ENCODE data around the gene MEIKIN. TPM values are rescaled to one million over a fixed set of nuclear protein-coding genes. Genes with fewer than 3 reads are reported as not detected.

The MEIKIN gene
- polyA plus RNA-seq, 1 donor (not counting 4 experiments of a cell fraction or from before 2014, with no cell fraction given) = not detected

DNA sequence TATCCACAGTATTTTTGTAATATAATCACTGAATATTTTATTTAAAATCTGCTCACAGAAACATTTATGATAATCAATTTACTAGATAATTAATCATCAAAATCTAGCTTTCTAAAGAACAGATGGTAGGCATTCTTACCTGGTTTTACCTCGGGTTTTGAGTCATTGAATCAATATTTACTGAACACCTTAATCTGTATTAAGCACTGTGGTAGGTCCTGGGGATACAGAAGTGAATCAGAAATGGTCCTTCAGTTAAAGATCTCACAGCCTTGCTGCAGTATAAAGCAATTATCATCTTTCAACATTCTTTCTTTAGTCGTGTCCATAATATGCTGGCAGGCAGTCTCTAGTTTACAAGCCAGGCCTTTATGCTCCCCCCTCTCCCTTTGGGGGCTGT lies 2.0 kb upstream of the MEIKIN start:
- Histone ChIP-seq H3K79me2 (ENCODE audit: control insufficient read depth, insufficient read depth, low read length) (no peaks in the 10 kb centered on the region), H3K36me3 (ENCODE audit: control insufficient read depth in 2 of 2, extremely low read depth in 1 of 2, insufficient read depth in 2 of 2, low read length in 2 of 2) (no peaks in the 10 kb centered on the region), H3K4me2 (ENCODE audit: control insufficient read depth, extremely low read depth, insufficient read depth, low read depth, low read length) (no peak overlapping the region), H3K27me3 (ENCODE audit: control insufficient read depth, extremely low read depth, insufficient read depth, low read length) (no peaks in the 10 kb centered on the region), H2AFZ (ENCODE audit: control insufficient read depth, low read length) (no peak overlapping the region), H3K9ac (ENCODE audit: control insufficient read depth, extremely low read depth, insufficient read depth, low read length) (no peak overlapping the region), H3K9me3 (ENCODE audit: control insufficient read depth, low read depth, low read length) (no peaks in the 10 kb centered on the region), H4K20me1 (ENCODE audit: control insufficient read depth, extremely low read depth, insufficient read depth, low read length) (no peaks in the 10 kb centered on the region), H3K9me1 (ENCODE audit: control insufficient read depth, extremely low read depth, insufficient read depth, low read length) (no peaks in the 10 kb centered on the region), H3K4me3 (ENCODE audit: control insufficient read depth in 2 of 3, extremely low read depth in 1 of 3, insufficient read depth in 2 of 3, low read depth in 1 of 3, low read length in 3 of 3) (no peak overlapping the region), H3K27ac (ENCODE audit: control insufficient read depth, insufficient read depth, low read length) (no peak overlapping the region), H3K4me1 (ENCODE audit: control insufficient read depth, extremely low read depth, insufficient read depth, low read length) (no peaks in the 10 kb centered on the region)
- TF ChIP-seq, protein P1, sequence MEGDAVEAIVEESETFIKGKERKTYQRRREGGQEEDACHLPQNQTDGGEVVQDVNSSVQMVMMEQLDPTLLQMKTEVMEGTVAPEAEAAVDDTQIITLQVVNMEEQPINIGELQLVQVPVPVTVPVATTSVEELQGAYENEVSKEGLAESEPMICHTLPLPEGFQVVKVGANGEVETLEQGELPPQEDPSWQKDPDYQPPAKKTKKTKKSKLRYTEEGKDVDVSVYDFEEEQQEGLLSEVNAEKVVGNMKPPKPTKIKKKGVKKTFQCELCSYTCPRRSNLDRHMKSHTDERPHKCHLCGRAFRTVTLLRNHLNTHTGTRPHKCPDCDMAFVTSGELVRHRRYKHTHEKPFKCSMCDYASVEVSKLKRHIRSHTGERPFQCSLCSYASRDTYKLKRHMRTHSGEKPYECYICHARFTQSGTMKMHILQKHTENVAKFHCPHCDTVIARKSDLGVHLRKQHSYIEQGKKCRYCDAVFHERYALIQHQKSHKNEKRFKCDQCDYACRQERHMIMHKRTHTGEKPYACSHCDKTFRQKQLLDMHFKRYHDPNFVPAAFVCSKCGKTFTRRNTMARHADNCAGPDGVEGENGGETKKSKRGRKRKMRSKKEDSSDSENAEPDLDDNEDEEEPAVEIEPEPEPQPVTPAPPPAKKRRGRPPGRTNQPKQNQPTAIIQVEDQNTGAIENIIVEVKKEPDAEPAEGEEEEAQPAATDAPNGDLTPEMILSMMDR (optimal IDR thresholded peaks at IDR 0.05 in 1 of 3, IDR thresholded peaks at IDR 0.05 in 1 of 3, conservative IDR thresholded peaks at IDR 0.05 in 1 of 3; ENCODE audit: extremely low read depth in 1 of 3, insufficient read depth in 2 of 3, low read length in 3 of 3) = no peak
- TF ChIP-seq EZH2 (IDR thresholded peaks at IDR 0.05; ENCODE audit: low read length) = no peak
- DNase-seq (ENCODE audit: low read depth, low spot score) = no peak
- dilution Hi-C loops (cut with MboI; ENCODE audit: extremely low pct_ligation_motif_present, low sequenced_read_pairs) = no loop called here
- no peak for FAIRE-seq

DNA sequence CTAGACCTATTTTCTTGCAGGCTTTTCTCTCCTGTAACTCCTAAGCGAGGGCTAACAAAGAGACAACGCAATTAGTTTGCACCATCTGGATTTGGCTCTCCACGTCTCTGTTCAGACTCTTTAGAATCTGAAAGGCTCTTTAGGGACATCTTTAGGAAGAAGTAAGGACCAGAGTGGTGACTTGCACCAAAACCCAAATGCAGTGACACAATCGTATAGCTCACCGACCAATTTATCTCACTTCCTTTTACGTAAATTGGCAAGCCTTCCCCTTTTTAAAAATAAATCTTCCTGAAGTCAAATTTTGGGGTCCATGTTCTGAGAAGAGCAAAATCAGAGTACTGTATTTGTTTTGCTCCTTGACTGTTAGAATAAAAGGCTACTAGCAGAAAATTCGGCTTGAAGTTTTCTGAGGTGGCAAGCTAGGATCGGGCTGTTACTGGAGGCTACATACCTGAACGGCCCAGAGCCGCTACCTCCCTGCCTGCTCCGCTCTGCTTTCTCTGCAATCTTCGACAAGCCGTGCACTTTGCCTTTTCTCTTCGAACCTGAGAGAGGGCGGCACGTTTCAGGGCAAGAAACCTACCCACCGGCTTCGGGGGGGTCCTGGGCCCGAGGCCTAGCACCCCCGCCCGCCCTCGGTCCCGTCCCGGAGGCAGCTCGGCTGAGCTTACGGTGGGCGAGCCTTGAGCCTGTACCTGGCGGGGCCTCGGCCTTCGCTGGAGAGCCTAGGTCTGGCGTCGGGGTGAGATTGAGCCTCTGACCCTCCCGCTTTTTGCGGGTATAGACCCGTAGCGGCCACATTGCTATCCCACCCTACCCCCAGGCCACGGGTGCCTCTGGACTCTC lies 537 bp downstream of the MEIKIN start:
- dilution Hi-C loops (cut with MboI; ENCODE audit: extremely low pct_ligation_motif_present, low sequenced_read_pairs) = no loop called here
- Histone ChIP-seq H3K27me3 (ENCODE audit: control insufficient read depth, extremely low read depth, insufficient read depth, low read length) (no peaks in the 10 kb centered on the region), H2AFZ (ENCODE audit: control insufficient read depth, low read length) (no peak overlapping the region), H3K79me2 (ENCODE audit: control insufficient read depth, insufficient read depth, low read length) (no peaks in the 10 kb centered on the region), H3K4me1 (ENCODE audit: control insufficient read depth, extremely low read depth, insufficient read depth, low read length) (no peaks in the 10 kb centered on the region), H3K9ac (ENCODE audit: control insufficient read depth, extremely low read depth, insufficient read depth, low read length) (no peak overlapping the region), H3K27ac (ENCODE audit: control insufficient read depth, insufficient read depth, low read length) (no peak overlapping the region), H4K20me1 (ENCODE audit: control insufficient read depth, extremely low read depth, insufficient read depth, low read length) (no peaks in the 10 kb centered on the region), H3K9me3 (ENCODE audit: control insufficient read depth, low read depth, low read length) (no peaks in the 10 kb centered on the region), H3K9me1 (ENCODE audit: control insufficient read depth, extremely low read depth, insufficient read depth, low read length) (no peaks in the 10 kb centered on the region), H3K36me3 (ENCODE audit: control insufficient read depth in 2 of 2, extremely low read depth in 1 of 2, insufficient read depth in 2 of 2, low read length in 2 of 2) (no peaks in the 10 kb centered on the region), H3K4me2 (ENCODE audit: control insufficient read depth, extremely low read depth, insufficient read depth, low read depth, low read length) (no peak overlapping the region), H3K4me3 (ENCODE audit: control insufficient read depth in 2 of 3, extremely low read depth in 1 of 3, insufficient read depth in 2 of 3, low read depth in 1 of 3, low read length in 3 of 3) (no peak overlapping the region)
- no peak for FAIRE-seq
- DNase-seq (ENCODE audit: low read depth, low spot score) = no peak
- TF ChIP-seq EZH2 (IDR thresholded peaks at IDR 0.05; ENCODE audit: low read length) = no peak
- TF ChIP-seq, protein P1 (optimal IDR thresholded peaks at IDR 0.05 in 1 of 3, IDR thresholded peaks at IDR 0.05 in 1 of 3, conservative IDR thresholded peaks at IDR 0.05 in 1 of 3; ENCODE audit: extremely low read depth in 1 of 3, insufficient read depth in 2 of 3, low read length in 3 of 3) = no peak

Measured in keratinocyte (primary cell).